Measurements from ENCODE around the gene INSR. TPM values are rescaled to one million over a fixed set of nuclear protein-coding genes. Genes with fewer than 3 reads are reported as not detected.

The INSR gene
- total RNA-seq = 5.0 and 26.0 TPM in 2 replicates

DNA sequence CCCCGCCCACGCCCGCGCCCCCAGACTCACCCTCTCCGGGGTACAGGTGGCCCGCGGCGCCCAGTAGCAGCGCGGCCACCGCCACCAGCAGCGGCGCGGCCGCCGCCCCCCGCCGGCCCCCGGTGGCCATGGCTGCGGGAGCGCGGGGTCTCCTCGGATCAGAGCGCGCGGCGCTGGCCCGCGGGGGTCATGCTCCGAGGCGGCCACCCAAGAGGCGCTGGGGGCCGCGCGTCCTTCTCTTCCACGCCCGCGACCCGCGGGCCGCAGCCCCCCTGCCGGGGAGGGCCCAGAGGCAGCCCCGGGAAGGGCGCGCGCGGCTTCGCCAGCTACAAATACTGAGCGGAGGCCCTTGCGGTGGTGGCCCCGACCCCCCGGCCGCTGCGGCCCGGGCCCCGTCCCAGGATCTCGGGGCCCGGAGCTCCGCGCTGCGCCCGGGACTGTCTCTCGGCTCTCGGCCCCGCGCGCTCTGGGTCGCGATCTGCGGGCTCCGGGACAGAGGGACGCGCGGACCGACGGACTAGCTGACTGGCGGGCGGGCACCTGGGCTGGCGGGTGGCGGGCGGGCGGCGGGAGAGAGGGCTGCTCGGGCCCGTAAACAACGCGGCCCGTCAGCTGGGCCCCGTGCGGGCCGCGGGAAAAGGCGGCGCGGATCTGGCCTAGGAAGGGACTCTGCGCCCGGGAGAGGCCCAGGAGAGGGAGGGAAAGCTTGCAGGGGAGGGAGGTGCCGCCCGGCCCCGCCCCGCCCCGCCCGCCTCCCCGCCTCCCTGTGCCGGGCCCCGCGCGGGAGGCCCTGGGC lies at the start of gene INSR:
Gene INSR, minus strand, starts transcription at position 653 of the 796 bp plus-strand sequence. Its CDS starts 523 bp downstream, at position 130.

DNA sequence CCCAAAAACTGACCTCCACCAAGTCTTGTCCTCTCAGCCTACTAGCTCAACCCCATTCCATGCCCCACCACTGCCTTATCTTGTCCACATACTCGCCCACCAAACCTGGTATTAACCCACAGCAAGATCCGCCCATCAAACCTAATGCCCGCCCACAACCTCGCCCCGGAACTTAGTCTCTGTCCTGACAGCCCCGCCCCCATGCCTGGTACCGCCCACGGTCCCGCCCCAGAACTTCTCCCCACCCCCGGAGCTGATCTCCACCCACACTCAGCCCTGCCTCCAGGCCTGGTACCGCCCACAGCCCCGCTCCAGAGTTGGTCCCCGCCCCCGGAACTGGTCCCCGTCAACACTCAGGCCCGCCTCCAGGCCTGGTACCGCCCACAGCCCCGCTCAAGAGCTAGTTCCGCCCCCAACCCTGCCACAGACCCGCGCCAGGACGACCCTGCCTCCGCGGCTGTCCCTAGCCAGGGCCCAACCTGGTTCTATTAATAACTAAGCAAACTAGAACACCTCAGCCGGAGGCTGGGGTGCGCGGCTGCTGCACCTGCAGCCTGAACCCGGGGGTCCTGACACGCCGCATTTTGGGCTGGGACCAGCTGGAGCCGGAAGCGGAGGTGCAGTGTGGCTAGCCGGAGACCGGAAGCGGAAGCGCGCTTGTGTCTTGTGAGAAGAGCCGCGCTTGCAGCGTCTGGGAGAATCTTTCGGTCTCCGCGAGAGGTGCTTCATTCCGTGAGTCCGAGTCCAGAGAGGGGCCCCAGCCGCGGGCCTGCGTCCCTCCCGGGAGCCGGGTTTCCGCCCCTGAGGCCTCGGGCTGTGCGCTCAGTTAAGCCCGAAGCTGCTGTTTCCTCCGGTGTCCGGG lies 224.9 kb downstream of the INSR start, which contains the start of gene ZNF557:
Gene ZNF557, plus strand, starts transcription at position 662 of the 862 bp plus-strand sequence. CDS start 5,372 bp downstream, outside the sequence.

Other genes starting within 250 kb of the INSR start
- not detected in 2 replicates for gene MBD3L2, start 245.1 kb downstream of the INSR start, total RNA-seq
- not detected in 2 replicates for gene MBD3L3, start 235.7 kb downstream of the INSR start, total RNA-seq
- gene ZNF557, start 224.7 kb downstream of the INSR start, total RNA-seq = 11.6 and 12.7 TPM in 2 replicates
- 48.6 and 66.3 TPM in 2 replicates for gene ARHGEF18, start 54.5 kb upstream of the INSR start, total RNA-seq
- 0.57 and 4.2 TPM in 2 replicates for gene PEX11G, start 194.6 kb upstream of the INSR start, total RNA-seq
- gene ZNF358, start 221.7 kb upstream of the INSR start, total RNA-seq = 19.0 and 36.5 TPM in 2 replicates
- gene MCOLN1, start 228.2 kb upstream of the INSR start, total RNA-seq = 9.4 and 17.1 TPM in 2 replicates
- 80.8 and 115 TPM in 2 replicates for gene PNPLA6, start 241.3 kb upstream of the INSR start, total RNA-seq

Data from placental pericyte (primary cell).